Glomerular visceral epithelial cell (primary cell): ENCODE data around the gene JOSD1.
A peak's percentile ranks its signal among the peaks of the same experiment; 100 is the strongest.

ENCODE experiments used
- DNase-seq: peaks from one replicate; pipeline ENCODE4 v3.0.0-alpha.2; 2016; ENCODE audit errors: extremely low spot score

JOSD1 gene

GRCh38 chr22:38700789-38701628 is at the start of gene JOSD1:
JOSD1 (minus strand) TSS chr22:38700943; CDS start chr22:38699987, 956 bp downstream.
- DNase-seq, result peak; percentile 90

DNA sequence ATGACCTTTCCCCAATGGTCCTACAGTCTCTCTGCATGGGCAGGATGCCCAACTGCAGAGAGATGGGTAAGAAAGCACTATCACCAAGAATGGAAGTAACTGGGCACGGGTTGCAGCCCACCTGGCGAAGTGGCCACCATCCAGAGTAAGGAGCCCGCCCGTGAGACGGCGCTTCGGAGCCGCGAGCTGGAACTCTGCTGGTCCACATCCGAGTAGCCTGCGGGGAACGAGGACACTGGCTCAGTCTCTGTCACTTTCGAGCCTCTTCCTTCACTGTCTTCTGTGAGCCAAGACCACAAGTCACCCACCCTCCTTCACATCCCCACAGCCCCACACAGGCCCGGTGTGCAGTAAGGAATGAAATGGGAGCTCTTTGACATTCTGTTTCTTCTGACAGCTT is 49.4 kb upstream of the JOSD1 start:
- DNase-seq, result no peak

DNA sequence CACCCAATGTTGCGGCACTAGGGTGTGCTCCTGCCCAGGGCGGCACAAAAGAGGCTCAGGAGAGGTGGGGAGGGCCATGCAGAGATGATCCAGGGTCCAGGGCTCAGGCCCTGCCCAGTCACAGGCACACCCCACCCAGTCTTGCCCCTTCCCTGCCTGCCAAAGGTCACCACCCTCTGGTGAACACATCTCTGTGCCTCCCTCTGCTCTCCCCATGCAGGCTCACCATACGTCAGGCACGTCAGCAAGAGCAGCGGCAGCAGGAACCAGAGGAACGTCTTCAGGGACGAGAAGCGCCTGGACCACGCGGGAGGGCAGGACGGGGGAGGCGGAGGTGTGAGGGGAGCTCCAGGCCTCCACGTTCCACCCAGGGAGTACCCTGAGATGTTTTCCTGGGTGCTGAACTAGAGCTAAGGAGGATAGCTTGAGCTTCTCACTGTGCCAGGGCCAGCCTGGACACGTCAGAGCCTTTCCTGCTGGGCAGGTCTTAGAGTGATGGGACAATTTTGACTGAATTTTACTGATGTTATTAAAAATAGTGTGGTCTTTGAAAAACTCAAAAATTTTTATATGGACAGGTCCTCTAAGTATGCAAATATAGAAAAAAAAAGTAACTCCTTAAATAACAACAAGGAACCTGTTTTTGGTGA is 47.9 kb upstream of the JOSD1 start:
- no peak for DNase-seq

DNA sequence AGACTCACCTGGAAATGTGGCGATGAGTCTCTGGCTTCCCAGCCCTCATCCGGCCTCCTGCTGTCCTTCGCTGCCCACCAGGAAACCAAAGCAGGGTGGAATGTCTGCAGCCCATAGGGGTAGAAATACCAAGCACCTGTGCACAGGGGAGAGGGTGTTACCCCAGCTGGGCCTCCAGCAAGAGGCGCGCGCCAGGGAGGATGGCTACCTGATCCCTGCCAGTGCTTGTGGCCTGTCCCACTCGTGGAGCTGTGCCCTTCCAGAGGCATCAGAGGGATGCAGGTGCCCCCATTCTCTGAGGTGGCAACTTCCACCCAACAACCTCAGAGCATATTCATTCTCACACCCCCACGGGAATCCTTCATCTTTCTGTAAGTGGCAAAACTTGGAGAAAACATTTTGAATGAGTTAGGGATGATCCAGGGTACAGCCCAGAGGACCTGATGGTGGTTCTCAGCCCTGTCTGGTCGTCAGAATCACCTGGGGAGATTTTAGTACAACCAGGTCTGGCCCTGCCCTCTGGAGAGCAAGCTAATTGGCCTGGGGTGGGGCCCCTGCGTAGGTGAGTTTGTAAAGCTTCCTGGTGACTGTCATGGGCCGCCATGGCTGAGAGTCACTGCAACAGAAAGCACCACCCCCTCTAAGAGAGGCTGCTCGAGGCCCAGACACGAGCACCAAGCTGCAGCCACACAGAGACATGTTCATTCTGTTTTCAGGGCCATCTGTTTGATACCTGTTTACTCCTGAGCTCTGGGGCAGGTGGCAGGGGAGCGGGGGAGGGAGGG is 45.1 kb upstream of the JOSD1 start:
- DNase-seq, result no peak

GRCh38 chr22:38744981-38745380 is 44.2 kb upstream of the JOSD1 start:
- no peak for DNase-seq

- no peak for DNase-seq
Observed at GRCh38 chr22:38742176-38742942, 41.6 kb upstream of the JOSD1 start.

DNA sequence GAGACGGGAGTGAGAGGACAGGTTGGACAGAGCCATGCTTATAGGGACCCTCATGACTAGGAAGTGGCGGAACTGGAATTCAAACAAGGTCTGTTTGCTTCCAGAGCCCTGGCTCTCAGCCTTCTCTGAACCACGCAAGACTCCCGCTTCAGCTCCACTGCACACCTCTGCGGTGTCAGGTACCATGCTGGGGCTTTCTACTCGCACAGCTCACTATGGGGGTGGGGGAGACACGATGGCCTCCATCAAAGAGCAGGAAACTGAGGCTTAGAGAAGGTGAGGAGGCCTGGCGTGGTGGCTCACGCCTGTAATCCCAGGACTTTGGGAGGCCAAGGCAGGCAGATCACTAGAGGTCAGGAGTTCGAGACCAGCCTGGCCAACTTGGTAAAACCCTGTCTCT is 40.8 kb upstream of the JOSD1 start:
- no peak for DNase-seq

DNA sequence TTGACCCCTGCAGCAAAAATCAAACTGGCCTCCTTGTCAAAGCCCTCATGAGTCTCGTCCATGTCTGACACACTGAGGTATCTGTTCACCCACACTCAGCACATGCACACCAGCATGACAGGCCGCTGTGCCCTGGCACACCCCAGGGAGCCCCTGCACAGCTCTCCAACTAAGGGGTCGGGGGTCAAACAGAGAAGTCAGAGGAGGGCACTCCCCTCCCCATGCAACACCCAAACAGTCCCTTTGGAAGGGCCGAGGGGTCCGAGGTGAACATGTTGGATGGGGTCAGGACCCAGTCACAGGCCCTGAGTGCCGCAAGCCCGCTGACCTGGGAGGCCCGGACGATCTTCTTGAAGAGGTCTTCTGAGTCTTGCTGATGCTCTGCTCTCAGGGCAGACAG is 40.4 kb upstream of the JOSD1 start:
- DNase-seq, result no peak

GRCh38 chr22:38740754-38741153 is 40.0 kb upstream of the JOSD1 start:
- DNase-seq, result no peak

GRCh38 chr22:38740116-38740723 is 39.5 kb upstream of the JOSD1 start:
- DNase-seq, result no peak

- DNase-seq, result no peak
Observed at GRCh38 chr22:38739300-38740055, 38.7 kb upstream of the JOSD1 start.

DNA sequence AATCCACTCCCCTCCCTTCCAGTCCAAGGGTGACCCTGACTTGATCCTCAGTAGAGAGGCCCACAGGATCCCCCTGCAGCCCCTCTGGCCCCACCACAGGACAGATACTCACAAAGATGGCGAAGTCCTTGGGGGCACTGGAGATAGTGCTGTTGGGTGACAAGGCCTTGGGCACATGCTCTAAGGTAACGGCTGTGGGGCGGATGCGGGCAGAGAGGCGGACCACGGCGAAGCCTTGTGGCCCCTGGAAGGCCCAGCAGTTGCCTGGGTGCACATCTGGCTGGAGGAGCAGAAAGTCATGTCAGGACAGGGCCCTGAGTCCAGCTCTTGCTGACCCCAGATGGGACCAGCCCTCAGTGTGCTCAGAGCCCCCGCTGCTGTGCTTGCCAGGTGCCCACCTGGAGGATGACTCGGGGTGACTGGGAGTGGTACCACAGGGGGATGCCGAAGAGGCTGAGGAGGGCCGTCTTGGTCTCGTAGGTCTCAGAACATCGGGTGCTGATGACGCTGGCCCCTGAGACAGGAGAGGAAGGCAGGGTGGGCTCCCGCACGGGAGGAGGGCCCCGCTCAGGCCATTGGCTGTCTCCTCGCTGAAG is 37.8 kb upstream of the JOSD1 start:
- no peak for DNase-seq

DNA sequence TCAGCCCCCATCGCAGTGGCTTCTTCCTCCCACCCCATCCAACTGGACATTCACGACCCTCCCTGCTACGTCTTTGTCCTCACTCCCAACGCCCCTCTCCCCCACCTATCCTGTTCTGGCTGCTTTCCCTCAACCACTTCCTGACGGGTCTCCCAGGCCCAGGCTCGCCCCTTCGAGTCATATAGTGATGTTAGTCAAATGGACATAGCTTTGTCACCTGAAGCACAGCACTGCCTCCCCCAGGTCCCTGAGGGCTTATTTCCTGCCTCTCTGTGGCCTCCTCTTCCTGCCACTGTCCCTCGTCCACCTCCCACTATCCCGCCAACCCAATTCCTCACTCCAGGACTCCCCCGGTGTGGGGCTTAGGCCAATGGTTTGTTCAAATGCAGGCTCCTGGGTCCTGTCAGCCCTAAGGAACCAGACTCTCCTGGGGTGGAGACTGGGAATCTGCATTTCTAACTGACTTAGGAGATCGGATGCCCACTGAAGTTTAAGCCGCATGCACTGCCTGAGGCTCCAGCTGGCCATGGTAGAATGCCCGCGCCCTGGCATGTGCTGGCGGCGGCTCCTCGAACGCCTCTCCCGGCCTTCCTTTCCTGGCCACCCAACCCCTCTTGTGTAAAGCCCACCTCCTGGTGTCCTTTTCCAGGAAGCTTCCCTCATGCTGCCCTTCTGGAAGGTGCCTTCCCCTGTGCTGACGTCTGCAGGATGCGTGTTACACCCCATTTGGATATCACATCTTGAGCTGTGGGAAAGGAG is 36.7 kb upstream of the JOSD1 start:
- DNase-seq, result peak; percentile 11

- no peak for DNase-seq
Observed at GRCh38 chr22:38736257-38736570, 35.5 kb upstream of the JOSD1 start.

DNA sequence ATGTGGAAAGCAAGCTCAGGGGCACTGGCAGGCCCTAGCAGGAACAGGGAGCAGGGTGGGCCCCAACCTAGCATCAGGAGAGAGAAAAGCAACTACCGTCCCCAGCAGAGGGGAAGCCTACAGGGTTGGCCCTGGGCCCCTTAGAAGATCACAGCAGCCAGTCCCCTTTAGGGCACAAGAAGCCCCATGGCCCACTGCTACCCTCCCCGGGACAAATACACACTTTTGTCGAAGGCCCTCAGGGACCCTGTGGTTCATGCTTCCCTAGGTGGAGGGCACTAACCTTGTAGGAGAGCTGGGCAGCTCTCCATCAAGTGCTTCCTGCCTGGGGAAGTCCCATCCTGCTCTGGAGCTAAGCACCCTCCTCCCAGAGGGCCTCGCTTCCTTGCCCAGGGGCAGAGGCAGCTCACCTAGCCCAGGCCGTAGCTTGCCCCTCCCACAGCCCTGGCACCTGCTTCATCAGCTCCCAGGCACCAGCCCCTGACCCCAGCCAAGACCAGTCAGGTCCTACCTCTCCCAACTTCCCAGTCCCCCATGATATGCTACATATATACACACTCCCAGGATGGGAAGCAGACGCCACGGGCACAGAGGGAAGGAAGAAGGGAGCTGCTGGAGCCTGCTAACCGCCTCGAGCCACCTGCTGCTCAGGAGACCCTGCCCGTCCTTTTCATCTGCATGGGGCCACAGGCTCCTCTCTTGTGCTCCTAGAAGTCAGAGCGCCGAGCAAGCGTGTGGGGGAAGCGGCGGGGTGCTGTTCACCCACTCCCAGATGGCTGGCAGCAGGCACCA is 34.9 kb upstream of the JOSD1 start:
- DNase-seq, result no peak

DNA sequence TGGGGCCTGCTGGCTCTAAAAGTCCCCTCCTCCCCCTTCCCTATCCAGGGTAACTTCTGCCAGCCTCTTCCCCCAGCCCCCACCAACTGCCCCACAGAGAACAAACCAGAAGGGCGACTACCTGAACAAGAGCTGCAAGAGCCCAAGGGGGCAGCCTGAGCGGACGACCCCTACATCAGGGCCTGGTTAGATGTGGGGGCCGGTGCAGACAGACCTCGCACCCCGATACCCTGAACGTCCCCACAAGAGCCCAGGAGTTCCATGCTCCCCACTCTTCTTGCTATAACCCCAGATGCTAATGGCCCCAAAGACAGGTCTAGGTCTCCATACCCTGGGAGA is 34.4 kb upstream of the JOSD1 start:
- no peak for DNase-seq

DNA sequence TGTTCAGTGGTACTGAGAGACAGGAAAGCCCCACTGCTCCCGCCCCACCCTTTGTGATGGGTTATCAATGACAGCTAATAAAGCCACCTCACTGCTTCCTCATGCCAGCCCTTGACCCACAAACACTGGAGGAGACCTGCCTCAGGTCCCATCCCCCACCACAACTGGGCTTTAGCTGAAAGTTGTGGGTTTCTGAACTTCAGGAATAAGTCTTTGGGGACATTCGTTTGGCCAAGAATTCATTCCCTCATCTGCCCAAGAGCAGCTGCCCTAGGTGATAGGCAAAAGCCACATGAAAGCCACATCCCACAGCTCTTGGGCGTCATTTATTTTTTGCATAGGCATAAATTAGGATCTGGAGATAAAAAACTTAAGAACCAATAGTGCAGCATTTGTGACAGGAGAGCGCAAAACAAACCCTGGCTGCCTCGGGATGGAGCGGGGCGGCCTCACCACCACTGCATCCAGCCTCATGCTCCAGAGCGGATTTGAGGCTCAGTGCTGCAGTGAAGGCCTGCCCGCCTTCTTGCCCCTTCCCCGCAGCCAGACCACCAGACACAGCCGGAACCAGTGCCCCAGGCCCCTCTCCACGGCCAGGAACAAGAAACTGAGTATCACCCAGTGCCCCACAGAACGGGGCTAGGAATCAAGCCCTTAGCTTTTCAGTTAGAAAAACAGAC is 33.8 kb upstream of the JOSD1 start:
- no peak for DNase-seq

- no peak for DNase-seq
Observed at GRCh38 chr22:38733724-38734381, 33.1 kb upstream of the JOSD1 start.
